ENCODE measurements around the gene TPX2. TPM values are rescaled to one million over a fixed set of nuclear protein-coding genes. Genes with fewer than 3 reads are reported as not detected.
"Not testable (repeated sequence)": the region's sequence is repeated elsewhere in the genome, so short reads cannot be mapped to it uniquely, and the experiment has no call there.

TPX2 gene
- total and polyA plus RNA-seq, 5 donors: 0.41 to 2.5 (median 0.79) TPM

- 69% methylated on average over 3 of the region's 3 CpGs for WGBS
- H3K27me3 ChIP-seq (ENCODE audit: control insufficient read depth, insufficient read depth): no peaks in the 10 kb centered on the region
- no peaks in the 10 kb centered on the region for H3K9me3 ChIP-seq (ENCODE audit: control insufficient read depth, low read length)
- no peak overlapping the region for H3K4me3 ChIP-seq (ENCODE audit: low read length)
- H3K27ac ChIP-seq (ENCODE audit: low read length): no peak overlapping the region
- peaks cover 16% of the 10 kb centered on the region for H3K4me1 ChIP-seq (ENCODE audit: control insufficient read depth, insufficient read depth, low read length)
- ATAC-seq (no peak), DNase-seq (no peak)
- intact Hi-C loops (cut with DNase I): loop anchor here in 1 of 4 donors (10.0 kb wide), 1 partner anchor 65 kb away; no protein-coding TSS in a partner anchor
Measured at GRCh38 chr20:31809661-31810060, 70.6 kb downstream of the TPX2 start.

GRCh38 chr20:31811198-31811597 lies 72.1 kb downstream of the TPX2 start:
- intact Hi-C loops (cut with DNase I): no loop called here
- no peak overlapping the region for H3K4me3 ChIP-seq (ENCODE audit: low read length)
- no peaks in the 10 kb centered on the region for H3K9me3 ChIP-seq (ENCODE audit: control insufficient read depth, low read length)
- H3K4me1 ChIP-seq (ENCODE audit: control insufficient read depth, insufficient read depth, low read length): peaks cover 18% of the 10 kb centered on the region
- ATAC-seq: no peak
- H3K27me3 ChIP-seq (ENCODE audit: control insufficient read depth, insufficient read depth): no peaks in the 10 kb centered on the region
- DNase-seq: no peak
- H3K27ac ChIP-seq (ENCODE audit: low read length): peak overlapping the region; percentile 85
- 76% methylated on average over 4 of the region's 4 CpGs for WGBS

GRCh38 chr20:31811796-31812728 lies 73.0 kb downstream of the TPX2 start:
- Histone ChIP-seq H3K9me3 (ENCODE audit: control insufficient read depth, low read length) (no peaks in the 10 kb centered on the region), H3K4me1 (ENCODE audit: control insufficient read depth, insufficient read depth, low read length) (peaks cover 13% of the 10 kb centered on the region), H3K27ac (ENCODE audit: low read length) (peak overlapping the region; percentile 85), H3K4me3 (ENCODE audit: low read length) (no peak overlapping the region), H3K27me3 (ENCODE audit: control insufficient read depth, insufficient read depth) (no peaks in the 10 kb centered on the region)
- 31% methylated on average over 15 of the region's 15 CpGs for WGBS
- DNase-seq (peak in 1 of 3 donors; percentile 54), ATAC-seq (peak; percentile 27 to 46)
- intact Hi-C loops (cut with DNase I): no loop called here

GRCh38 chr20:31813611-31814010 lies 74.5 kb downstream of the TPX2 start:
- Histone ChIP-seq H3K9me3 (ENCODE audit: control insufficient read depth, low read length) (no peaks in the 10 kb centered on the region), H3K27ac (ENCODE audit: low read length) (no peak overlapping the region), H3K4me3 (ENCODE audit: low read length) (no peak overlapping the region), H3K27me3 (ENCODE audit: control insufficient read depth, insufficient read depth) (no peaks in the 10 kb centered on the region), H3K4me1 (ENCODE audit: control insufficient read depth, insufficient read depth, low read length) (peaks cover 13% of the 10 kb centered on the region)
- intact Hi-C loops (cut with DNase I): no loop called here
- no peak for DNase-seq
- no peak for ATAC-seq

DNA sequence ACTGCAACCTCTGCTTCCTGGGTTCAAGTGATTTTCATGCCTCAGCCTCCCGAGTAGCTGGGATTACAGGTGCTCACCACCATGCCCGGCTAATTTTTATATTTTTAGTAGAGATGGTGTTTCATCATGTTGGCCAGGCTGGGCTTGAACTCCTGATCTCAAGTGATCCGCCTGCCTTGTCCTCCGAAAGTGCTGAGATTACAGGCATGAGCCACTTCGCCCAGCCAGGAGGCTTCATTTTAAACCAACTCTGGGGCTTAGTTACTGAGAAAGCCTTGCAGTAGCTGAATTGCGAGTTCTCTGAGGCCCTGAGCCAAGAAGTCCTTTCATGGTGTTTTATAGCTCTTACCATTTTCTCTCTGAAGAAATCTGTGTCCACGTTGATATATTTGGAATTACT lies 75.1 kb downstream of the TPX2 start:
- H3K4me1 ChIP-seq (ENCODE audit: control insufficient read depth, insufficient read depth, low read length): peaks cover 13% of the 10 kb centered on the region
- intact Hi-C loops (cut with DNase I): not testable (repeated sequence)

GRCh38 chr20:31815408-31816188 lies 76.5 kb downstream of the TPX2 start:
- Histone ChIP-seq H3K9me3 (ENCODE audit: control insufficient read depth, low read length) (no peaks in the 10 kb centered on the region), H3K27ac (ENCODE audit: low read length) (no peak overlapping the region), H3K27me3 (ENCODE audit: control insufficient read depth, insufficient read depth) (no peaks in the 10 kb centered on the region), H3K4me3 (ENCODE audit: low read length) (no peak overlapping the region), H3K4me1 (ENCODE audit: control insufficient read depth, insufficient read depth, low read length) (peaks cover 13% of the 10 kb centered on the region)
- WGBS: 32% methylated on average over 9 of the region's 9 CpGs
- DNase-seq (no peak), ATAC-seq (peak; percentile 13 to 36)
- intact Hi-C loops (cut with DNase I): no loop called here

More for the DNA sequence above, 75.1 kb downstream of the TPX2 start:
- not testable (repeated sequence) for DNase-seq; ATAC-seq; H3K4me3 ChIP-seq (ENCODE audit: low read length); H3K9me3 ChIP-seq (ENCODE audit: control insufficient read depth, low read length); H3K27me3 ChIP-seq (ENCODE audit: control insufficient read depth, insufficient read depth); H3K27ac ChIP-seq (ENCODE audit: low read length)
- 84% methylated on average over 7 of the region's 7 CpGs for WGBS

DNA sequence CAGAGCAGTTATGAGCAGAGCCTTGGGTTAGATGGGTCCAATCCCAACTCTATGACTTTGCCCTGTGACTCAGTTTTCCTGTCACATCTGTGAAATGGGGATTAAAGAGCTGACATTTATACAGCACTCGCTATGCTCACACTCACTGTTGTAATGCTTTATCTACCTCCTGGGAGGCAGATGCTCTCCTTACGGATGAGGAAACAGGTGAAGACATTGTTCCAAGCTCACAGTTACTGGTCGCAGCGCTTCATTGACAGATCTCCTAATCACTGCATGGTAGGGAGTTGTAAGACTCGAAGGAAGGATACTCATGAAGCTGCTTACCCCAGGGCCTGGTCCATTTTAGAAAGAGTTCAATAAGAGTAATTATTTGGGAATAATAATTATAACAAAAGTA lies 77.1 kb downstream of the TPX2 start:
- no peaks in the 10 kb centered on the region for H3K9me3 ChIP-seq (ENCODE audit: control insufficient read depth, low read length)
- DNase-seq (no peak), ATAC-seq (no peak)
- H3K27ac ChIP-seq (ENCODE audit: low read length): no peak overlapping the region
- no peaks in the 10 kb centered on the region for H3K27me3 ChIP-seq (ENCODE audit: control insufficient read depth, insufficient read depth)
- intact Hi-C loops (cut with DNase I): no loop called here
- H3K4me3 ChIP-seq (ENCODE audit: low read length): no peak overlapping the region
- WGBS: 92% methylated on average over 5 of the region's 5 CpGs
- peaks cover 12% of the 10 kb centered on the region for H3K4me1 ChIP-seq (ENCODE audit: control insufficient read depth, insufficient read depth, low read length)

GRCh38 chr20:31817461-31817860 lies 78.4 kb downstream of the TPX2 start:
- peaks cover 3% of the 10 kb centered on the region for H3K4me1 ChIP-seq (ENCODE audit: control insufficient read depth, insufficient read depth, low read length)
- H3K4me3 ChIP-seq (ENCODE audit: low read length): no peak overlapping the region
- DNase-seq: no peak
- intact Hi-C loops (cut with DNase I): no loop called here
- WGBS: 90% methylated on average over 5 of the region's 5 CpGs
- no peak for ATAC-seq
- no peaks in the 10 kb centered on the region for H3K27me3 ChIP-seq (ENCODE audit: control insufficient read depth, insufficient read depth)
- H3K27ac ChIP-seq (ENCODE audit: low read length): no peak overlapping the region
- H3K9me3 ChIP-seq (ENCODE audit: control insufficient read depth, low read length): no peaks in the 10 kb centered on the region

DNA sequence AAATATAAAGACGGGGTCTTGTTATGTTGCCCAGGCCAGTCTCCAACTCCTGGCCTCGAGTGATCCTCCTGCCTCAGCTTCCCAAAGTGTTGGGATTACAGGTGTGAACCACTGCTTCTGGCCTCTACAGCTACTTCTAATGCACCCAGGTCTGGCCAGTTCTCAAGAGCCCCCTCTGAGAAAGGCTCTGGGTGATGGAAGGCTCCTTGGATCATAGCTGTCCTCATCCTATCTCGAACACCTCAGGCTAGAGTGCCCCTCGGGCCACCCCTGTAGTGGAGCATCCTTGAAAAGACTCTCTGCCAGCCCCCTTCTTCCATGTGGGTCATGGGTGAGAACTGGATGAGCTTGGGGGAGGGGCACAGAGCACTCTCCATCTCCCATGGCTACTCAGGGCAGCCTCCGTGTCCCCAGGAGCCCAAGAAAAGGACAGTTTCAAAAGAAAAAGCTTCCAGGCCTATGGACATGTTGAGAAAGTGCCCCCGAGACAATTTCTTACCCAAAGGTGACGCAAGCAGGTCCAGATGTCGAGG lies 79.4 kb downstream of the TPX2 start:
- Histone ChIP-seq H3K4me3 (ENCODE audit: low read length) (no peak overlapping the region), H3K27me3 (ENCODE audit: control insufficient read depth, insufficient read depth) (no peaks in the 10 kb centered on the region), H3K27ac (ENCODE audit: low read length) (no peak overlapping the region), H3K4me1 (ENCODE audit: control insufficient read depth, insufficient read depth, low read length) (peaks cover 2% of the 10 kb centered on the region), H3K9me3 (ENCODE audit: control insufficient read depth, low read length) (no peaks in the 10 kb centered on the region)
- no peak for DNase-seq
- no peak for ATAC-seq
- 84% methylated on average over 8 of the region's 8 CpGs for WGBS
- intact Hi-C loops (cut with DNase I): no loop called here

- ATAC-seq (peak; percentile 12 to 37), DNase-seq (peak; percentile 41 to 78 (median 75))
- Histone ChIP-seq H3K4me1 (ENCODE audit: control insufficient read depth, insufficient read depth, low read length) (peaks cover 2% of the 10 kb centered on the region), H3K27ac (ENCODE audit: low read length) (peak within 1 kb of the TSS; percentile 6), H3K27me3 (ENCODE audit: control insufficient read depth, insufficient read depth) (no peaks in the 10 kb centered on the region), H3K4me3 (ENCODE audit: low read length) (no peak within 1 kb of the TSS), H3K9me3 (ENCODE audit: control insufficient read depth, low read length) (no peaks in the 10 kb centered on the region)
- intact Hi-C loops (cut with DNase I): no loop called here
- WGBS: 49% methylated on average over 16 of the region's 16 CpGs
Measured at GRCh38 chr20:31819083-31819784, 80.1 kb downstream of the TPX2 start, which contains the start of gene MYLK2. TSS of gene MYLK2 (plus strand) at chr20:31819356. CDS start at chr20:31819581, 225 bp downstream.

Measured in right cardiac atrium (tissue), 5 donors.